Fibroblast of pulmonary artery (primary cell): ENCODE results near the gene ATP2C1.

Source experiments
- DNase-seq: peaks from one replicate; pipeline ENCODE4 v3.0.0-alpha.2; 2010; ENCODE audit warnings: low read depth
- H3K4me3 ChIP-seq: replicated peaks from 2 replicates; pipeline ENCODE4 v1.5.1; 2011; ENCODE audit warnings: low read depth, mild to moderate bottlenecking, control low read depth, low read length, moderate library complexity
- TF ChIP-seq, protein P1 (sequence below): IDR thresholded peaks from 2 replicates; pipeline ENCODE4 v1.5.1; 2011; ENCODE audit warnings: mild to moderate bottlenecking, control low read depth, low read length, inconsistent platforms; ENCODE audit errors: missing control alignments

ATP2C1 gene

DNA sequence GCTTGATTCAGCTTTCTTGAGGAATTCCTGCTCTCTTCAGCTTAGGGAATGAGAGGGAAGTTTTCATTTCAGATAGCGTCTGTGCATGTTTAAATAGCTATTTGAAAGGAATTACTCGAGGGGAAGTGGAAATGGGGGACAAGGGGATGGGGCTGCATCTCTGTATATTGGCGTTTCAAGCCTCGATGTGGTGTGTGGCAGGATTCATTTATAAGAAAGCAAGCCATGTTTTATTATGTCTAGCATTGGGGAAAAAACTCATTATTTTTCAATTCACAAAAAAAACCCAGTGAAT, 1.0 kb downstream of the ATP2C1 start:
- DNase-seq, result no peak
- H3K4me3 ChIP-seq, result peak overlapping the region; percentile 87
- TF ChIP-seq, protein P1, sequence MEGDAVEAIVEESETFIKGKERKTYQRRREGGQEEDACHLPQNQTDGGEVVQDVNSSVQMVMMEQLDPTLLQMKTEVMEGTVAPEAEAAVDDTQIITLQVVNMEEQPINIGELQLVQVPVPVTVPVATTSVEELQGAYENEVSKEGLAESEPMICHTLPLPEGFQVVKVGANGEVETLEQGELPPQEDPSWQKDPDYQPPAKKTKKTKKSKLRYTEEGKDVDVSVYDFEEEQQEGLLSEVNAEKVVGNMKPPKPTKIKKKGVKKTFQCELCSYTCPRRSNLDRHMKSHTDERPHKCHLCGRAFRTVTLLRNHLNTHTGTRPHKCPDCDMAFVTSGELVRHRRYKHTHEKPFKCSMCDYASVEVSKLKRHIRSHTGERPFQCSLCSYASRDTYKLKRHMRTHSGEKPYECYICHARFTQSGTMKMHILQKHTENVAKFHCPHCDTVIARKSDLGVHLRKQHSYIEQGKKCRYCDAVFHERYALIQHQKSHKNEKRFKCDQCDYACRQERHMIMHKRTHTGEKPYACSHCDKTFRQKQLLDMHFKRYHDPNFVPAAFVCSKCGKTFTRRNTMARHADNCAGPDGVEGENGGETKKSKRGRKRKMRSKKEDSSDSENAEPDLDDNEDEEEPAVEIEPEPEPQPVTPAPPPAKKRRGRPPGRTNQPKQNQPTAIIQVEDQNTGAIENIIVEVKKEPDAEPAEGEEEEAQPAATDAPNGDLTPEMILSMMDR, result no peak

DNA sequence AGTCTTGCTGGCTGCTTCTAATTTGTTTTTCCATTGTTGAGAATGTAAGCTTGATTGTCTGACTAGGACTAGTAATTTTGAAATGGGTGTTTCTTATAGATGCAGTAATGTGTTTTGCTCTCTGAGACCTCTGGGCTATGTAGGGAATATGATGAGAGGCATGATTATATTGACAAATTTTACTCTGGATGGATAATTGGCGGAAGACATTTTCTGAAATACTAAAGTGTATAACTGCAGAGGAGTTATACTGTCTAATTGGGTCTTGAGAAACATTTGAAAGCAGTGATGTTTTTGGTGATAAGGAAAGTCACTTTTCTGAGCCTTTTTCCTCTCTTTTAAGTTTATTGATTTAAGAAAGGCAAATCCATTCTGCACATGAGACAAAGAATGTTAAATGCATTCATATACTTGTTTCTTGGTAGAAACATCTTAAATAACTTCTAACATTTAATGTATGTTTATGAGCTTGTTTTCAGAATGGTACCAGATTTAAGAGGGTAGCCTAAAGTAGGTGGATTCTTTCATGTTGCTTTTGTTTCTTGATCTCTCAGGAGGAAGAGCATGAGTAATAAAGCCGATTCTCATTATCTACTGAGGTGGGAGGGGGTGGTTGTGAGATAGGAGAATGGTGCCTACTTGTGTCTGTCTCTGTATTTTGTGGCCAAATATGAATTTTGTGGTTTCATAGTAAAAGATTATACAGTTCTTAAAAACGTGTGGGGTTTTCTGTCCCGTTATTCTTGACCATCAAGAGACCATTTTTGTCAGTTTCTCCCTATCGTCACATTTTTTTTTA, 2.0 kb downstream of the ATP2C1 start:
- H3K4me3 ChIP-seq, result peak overlapping the region; percentile 87
- no peak for DNase-seq
- TF ChIP-seq, protein P1, result no peak

- TF ChIP-seq, protein P1, result no peak
- no peak overlapping the region for H3K4me3 ChIP-seq
- no peak for DNase-seq
Observed at GRCh38 chr3:130897316-130897715, 3.4 kb downstream of the ATP2C1 start.

- no peak for DNase-seq
- H3K4me3 ChIP-seq, result no peak overlapping the region
- TF ChIP-seq, protein P1, result no peak
Observed at GRCh38 chr3:130900959-130901358, 7.1 kb downstream of the ATP2C1 start.

GRCh38 chr3:130901463-130902204, 7.8 kb downstream of the ATP2C1 start:
- no peak overlapping the region for H3K4me3 ChIP-seq
- TF ChIP-seq, protein P1, result no peak
- no peak for DNase-seq

DNA sequence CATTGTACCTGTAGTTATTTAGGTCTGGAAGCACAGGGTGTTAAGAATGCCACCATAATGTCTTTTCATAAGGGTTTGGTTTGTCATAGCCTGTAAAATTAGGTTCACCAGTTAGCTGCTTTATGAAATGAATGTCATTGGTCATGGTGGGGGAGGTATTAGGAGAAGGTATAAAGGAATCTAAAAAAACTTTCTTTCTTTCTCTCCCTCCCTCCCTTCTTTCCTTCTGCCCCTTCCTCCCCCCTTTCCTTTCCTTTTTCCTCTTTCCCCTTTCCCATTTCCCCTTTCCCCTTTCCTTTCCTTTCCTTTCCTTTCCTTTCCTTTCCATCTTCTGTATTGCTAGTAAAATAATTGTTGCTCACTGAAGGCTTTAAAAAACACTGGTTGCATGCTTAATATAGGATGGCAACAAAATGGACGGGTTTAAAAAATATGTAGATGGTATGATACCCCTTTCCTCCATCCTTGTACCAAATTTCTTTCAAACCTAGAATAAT, 9.6 kb downstream of the ATP2C1 start:
- TF ChIP-seq, protein P1, result no peak

More for the DNA sequence above, 9.6 kb downstream of the ATP2C1 start:
- DNase-seq, result no peak
- no peak overlapping the region for H3K4me3 ChIP-seq
